ENCODE data around the gene DOCK8. TPM values are rescaled to one million over a fixed set of nuclear protein-coding genes. Genes with fewer than 3 reads are reported as not detected.
"Not testable (repeated sequence)": the region's sequence is repeated elsewhere in the genome, so short reads cannot be mapped to it uniquely, and the experiment has no call there.

Gene DOCK8
- polyA plus RNA-seq, 4 donors: 7.0 to 13.7 (median 13.2) TPM

- DNase-seq (ENCODE audit: low read depth in 4 of 4, low spot score in 3 of 4): no peak
Measured at GRCh38 chr9:401223-401622, 186.6 kb downstream of the DOCK8 start.

DNA sequence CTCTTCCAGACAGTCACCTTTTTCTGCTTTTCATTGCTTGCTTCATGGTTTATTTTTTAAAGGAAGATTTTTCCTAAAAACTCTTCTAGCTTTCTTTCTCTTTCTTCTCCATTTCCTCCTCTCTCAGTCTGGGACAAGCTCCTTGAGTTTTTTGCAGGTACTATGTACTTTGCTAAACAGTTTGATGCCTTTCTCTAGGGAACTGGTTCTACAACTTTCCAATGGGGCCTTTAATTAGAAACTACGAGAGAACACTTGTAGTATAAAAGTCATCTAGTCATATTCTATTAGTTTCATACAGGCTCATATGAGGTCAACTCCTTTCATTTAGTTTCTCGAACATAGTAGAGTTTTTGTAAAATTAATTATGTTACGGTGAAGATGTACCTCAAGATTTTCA lies 189.6 kb downstream of the DOCK8 start:
- DNase-seq (ENCODE audit: low read depth in 4 of 4, low spot score in 3 of 4): peak in 2 of 4 donors; percentile 16 to 33

DNA sequence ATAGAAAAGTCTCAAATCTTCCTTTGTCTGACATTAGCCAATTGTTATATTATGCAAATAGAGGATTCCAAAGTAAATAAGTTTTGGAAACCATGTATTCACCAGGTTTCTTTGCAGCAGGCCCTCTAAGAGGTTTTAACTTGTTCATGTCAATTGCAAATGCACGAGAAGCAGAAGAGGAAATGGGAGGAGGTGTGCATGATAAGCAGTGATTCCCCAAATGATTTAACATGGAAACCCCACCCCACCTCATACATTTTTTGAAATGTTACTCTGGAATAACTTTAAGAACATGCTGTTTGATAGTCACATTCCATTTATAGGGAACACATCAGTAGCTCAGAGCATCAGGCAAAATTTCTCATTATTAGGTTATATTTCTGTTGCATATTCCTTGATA lies 190.7 kb downstream of the DOCK8 start:
- DNase-seq (ENCODE audit: low read depth in 4 of 4, low spot score in 3 of 4): no peak

GRCh38 chr9:406886-407654 lies 192.4 kb downstream of the DOCK8 start:
- DNase-seq (ENCODE audit: low read depth in 4 of 4, low spot score in 3 of 4): no peak

DNA sequence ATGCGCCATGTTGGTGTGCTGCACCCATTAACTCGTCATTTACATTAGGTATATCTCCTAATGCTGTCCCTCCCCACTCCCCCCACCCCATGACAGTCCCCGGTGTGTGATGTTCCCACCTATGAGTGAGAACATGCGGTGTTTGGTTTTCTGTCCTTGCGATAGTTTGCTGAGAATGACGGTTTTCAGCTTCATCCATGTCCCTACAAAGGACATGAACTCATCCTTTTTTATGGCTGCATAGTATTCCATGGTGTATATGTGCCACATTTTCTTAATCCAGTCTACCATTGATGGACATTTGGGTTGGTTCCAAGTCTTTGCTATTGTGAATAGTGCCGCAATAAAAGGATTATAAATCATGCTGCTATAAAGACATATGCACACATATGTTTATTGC lies 195.0 kb downstream of the DOCK8 start:
- DNase-seq (ENCODE audit: low read depth in 4 of 4, low spot score in 3 of 4): not testable (repeated sequence)

DNA sequence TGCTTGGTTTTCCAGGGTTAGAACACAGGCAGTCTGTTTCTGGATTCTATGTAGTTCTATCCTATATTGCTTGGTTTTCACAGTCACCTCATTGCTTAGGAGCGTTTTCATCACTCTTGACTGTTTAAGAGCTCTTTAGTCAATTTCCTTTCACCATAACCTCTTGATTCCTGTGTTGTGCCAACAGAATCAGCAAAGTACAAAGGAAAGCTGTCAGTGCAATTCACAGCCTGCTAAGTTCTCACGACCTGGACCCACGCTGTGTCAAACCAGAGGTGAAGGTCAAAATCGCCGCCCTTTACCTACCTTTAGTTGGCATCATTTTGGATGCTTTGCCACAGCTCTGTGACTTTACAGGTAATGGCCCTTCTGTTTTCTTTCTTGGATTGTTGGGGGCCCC lies 199.9 kb downstream of the DOCK8 start:
- DNase-seq (ENCODE audit: low read depth in 4 of 4, low spot score in 3 of 4): no peak

DNA sequence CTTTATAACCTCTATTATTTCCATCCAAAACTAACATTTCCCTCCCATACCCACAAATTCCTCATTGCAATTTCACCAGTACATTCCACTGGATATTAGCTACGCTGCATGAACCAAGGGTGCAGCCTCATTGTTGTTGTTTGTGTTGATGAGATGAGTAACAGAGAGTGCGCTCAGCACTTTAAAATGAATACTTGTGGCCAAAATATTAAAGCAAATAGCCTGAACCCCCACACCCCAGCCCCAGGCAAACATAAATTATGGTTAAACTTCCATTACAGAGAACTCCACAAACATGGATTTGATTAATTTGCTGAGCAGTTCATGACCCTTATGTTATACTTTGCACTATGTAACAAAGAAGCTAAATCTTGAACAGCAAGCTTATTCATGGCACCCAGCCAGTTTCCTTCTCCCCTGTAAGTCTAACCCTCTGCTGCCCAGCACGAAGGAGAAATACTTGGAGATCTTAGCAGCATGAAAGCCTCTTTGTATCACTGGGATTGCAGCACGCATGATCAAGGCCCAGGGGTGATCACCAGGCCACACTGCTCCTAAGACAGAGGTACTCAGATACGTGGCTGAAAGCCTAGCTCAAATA lies 205.0 kb downstream of the DOCK8 start:
- peak in 1 of 4 donors; percentile 44 for DNase-seq (ENCODE audit: low read depth in 4 of 4, low spot score in 3 of 4)

GRCh38 chr9:421896-422295 lies 207.2 kb downstream of the DOCK8 start:
- no peak for DNase-seq (ENCODE audit: low read depth in 4 of 4, low spot score in 3 of 4)

GRCh38 chr9:426264-426663 lies 211.6 kb downstream of the DOCK8 start:
- no peak for DNase-seq (ENCODE audit: low read depth in 4 of 4, low spot score in 3 of 4)

DNA sequence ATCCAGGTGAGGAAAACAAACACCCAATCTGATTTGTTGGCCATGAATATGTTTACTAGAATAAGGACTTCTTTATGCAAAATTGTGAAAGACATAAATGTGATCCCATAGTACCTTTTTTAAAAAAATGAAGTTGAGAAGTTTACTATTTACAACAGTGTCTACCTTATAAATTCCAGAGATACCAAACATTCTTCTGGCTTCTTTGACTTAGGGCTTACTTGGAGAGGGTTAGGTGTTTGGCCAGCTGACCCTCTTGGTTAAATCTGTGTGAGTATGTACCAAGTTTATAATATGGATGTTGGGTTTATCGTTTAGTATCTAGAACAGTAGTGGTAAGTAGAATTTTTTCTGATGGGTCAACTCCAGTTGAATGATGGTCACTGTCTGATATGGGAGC lies 212.3 kb downstream of the DOCK8 start:
- no peak for DNase-seq (ENCODE audit: low read depth in 4 of 4, low spot score in 3 of 4)

GRCh38 chr9:431701-432100 lies 217.0 kb downstream of the DOCK8 start:
- DNase-seq (ENCODE audit: low read depth in 4 of 4, low spot score in 3 of 4): no peak

- no peak for DNase-seq (ENCODE audit: low read depth in 4 of 4, low spot score in 3 of 4)
Measured at GRCh38 chr9:436482-436881, 221.8 kb downstream of the DOCK8 start.

GRCh38 chr9:437066-437465 lies 222.4 kb downstream of the DOCK8 start:
- DNase-seq (ENCODE audit: low read depth in 4 of 4, low spot score in 3 of 4): no peak

DNA sequence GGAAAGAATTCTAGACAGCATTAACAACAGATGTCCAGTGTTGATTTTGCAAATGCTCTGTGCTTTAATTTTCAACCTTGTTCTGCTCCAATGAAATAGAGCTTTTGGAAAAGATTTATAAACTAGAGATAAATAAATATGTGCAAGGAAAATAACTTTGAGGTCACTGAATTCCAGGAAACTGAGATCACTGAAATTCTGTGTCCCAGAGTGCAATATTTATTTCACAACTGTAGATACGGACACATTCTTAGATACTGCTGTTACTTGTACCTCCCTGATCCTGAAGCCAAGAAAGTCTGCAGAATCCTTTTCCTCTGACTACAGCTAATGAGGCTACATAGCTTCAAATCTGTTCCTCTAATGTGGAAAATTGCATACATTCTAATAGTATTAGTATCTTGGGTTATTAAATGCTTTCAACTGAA lies 222.9 kb downstream of the DOCK8 start:
- no peak for DNase-seq (ENCODE audit: low read depth in 4 of 4, low spot score in 3 of 4)

DNA sequence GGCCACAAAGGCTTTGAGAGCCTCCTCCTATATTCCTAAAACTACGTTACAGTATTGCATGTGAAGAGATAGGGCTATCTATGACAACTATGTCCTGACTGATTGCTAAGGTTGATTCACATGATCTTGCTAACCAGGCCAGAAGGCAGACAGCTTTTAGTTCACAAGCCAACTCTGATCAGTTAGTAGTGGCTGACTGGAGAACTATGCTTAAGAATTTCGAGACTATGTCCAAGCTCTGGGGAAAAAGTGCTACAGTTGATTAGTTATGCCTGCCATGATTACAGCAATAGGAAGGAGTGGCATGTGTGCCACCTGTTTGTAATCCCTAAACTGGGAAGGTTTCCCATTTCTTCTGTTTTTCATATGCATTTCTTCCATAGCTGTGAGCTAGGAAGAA lies 223.4 kb downstream of the DOCK8 start:
- DNase-seq (ENCODE audit: low read depth in 4 of 4, low spot score in 3 of 4): no peak

DNA sequence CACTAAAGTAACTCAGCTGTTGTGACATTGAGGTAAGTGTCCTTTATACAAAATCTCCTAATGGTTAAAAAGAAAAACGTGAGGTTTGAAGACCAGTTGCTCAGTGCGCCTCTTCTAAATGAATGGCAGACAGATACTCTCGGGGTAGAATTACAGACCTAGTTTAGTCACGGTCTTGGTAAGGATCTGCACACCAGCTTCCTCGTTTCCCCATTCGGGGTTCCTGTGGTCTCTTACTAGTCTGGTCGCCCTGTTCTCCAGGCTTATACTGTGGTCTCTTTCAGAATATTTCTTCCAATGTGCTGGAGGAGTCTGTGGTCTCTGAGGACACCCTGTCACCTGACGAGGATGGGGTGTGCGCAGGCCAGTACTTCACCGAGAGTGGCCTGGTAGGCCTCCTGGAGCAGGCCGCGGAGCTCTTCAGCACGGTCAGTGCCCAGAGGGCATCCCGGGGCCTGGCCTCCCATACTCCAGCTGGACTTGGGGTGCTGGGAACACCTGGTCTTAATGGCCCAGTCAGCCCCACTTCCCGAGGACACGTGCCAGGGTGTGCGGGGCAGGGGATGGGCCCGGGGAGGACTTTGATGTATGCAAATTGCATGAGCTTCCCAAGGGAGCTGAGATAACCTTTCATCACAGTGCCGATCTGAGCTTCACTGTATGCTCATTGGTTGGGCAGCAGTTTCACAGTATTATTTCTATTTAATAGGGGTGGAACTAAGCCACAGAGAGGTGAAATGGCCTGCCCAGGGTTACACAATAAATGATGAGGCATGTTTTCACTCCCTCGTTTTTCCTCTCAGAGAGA lies 224.5 kb downstream of the DOCK8 start:
- no peak for DNase-seq (ENCODE audit: low read depth in 4 of 4, low spot score in 3 of 4)

- peak in 1 of 4 donors; percentile 70 for DNase-seq (ENCODE audit: low read depth in 4 of 4, low spot score in 3 of 4)
Measured at GRCh38 chr9:441126-441525, 226.5 kb downstream of the DOCK8 start.

GRCh38 chr9:444528-444927 lies 229.9 kb downstream of the DOCK8 start:
- DNase-seq (ENCODE audit: low read depth in 4 of 4, low spot score in 3 of 4): no peak

- DNase-seq (ENCODE audit: low read depth in 4 of 4, low spot score in 3 of 4): no peak
Measured at GRCh38 chr9:445033-445432, 230.4 kb downstream of the DOCK8 start.

- no peak for DNase-seq (ENCODE audit: low read depth in 4 of 4, low spot score in 3 of 4)
Measured at GRCh38 chr9:446074-446699, 231.5 kb downstream of the DOCK8 start.
